ENCODE data around the gene BTN1A1.
"Not testable (repeated sequence)": the region's sequence is repeated elsewhere in the genome, so short reads cannot be mapped to it uniquely, and the experiment has no call there.

Gene BTN1A1

GRCh38 chr6:26511033-26511432 lies 10.9 kb downstream of the BTN1A1 start:
- not testable (repeated sequence) for DNase-seq (ENCODE audit: low read depth)

GRCh38 chr6:26514984-26515383 lies 14.9 kb downstream of the BTN1A1 start:
- no peak for DNase-seq (ENCODE audit: low read depth)

- no peak for DNase-seq (ENCODE audit: low read depth)
These were observed 16.7 kb downstream of the BTN1A1 start for GRCh38 chr6:26516481-26517427.

GRCh38 chr6:26519359-26519758 lies 19.3 kb downstream of the BTN1A1 start:
- DNase-seq (ENCODE audit: low read depth) = no peak

- no peak for DNase-seq (ENCODE audit: low read depth)
These were observed 20.2 kb downstream of the BTN1A1 start for GRCh38 chr6:26520237-26520849.

- DNase-seq (ENCODE audit: low read depth) = peak; percentile 77
These were observed 20.9 kb downstream of the BTN1A1 start for GRCh38 chr6:26520850-26521599.

GRCh38 chr6:26521600-26522391 lies 21.7 kb downstream of the BTN1A1 start:
- peak; percentile 50 for DNase-seq (ENCODE audit: low read depth)

GRCh38 chr6:26522486-26523228 lies 22.6 kb downstream of the BTN1A1 start:
- DNase-seq (ENCODE audit: low read depth) = not testable (repeated sequence)

GRCh38 chr6:26524314-26524713 lies 24.2 kb downstream of the BTN1A1 start:
- DNase-seq (ENCODE audit: low read depth) = not testable (repeated sequence)

GRCh38 chr6:26524722-26525370 lies 24.7 kb downstream of the BTN1A1 start:
- DNase-seq (ENCODE audit: low read depth) = no peak

- DNase-seq (ENCODE audit: low read depth) = no peak
These were observed 25.7 kb downstream of the BTN1A1 start for GRCh38 chr6:26525838-26526237.

GRCh38 chr6:26526928-26527327 lies 26.8 kb downstream of the BTN1A1 start:
- DNase-seq (ENCODE audit: low read depth) = no peak

GRCh38 chr6:26530203-26530602 lies 30.1 kb downstream of the BTN1A1 start:
- DNase-seq (ENCODE audit: low read depth) = no peak

- no peak for DNase-seq (ENCODE audit: low read depth)
These were observed 31.8 kb downstream of the BTN1A1 start for GRCh38 chr6:26531897-26532296.

- peak; percentile 92 for DNase-seq (ENCODE audit: low read depth)
These were observed 32.8 kb downstream of the BTN1A1 start for GRCh38 chr6:26532699-26533531.

GRCh38 chr6:26533532-26533931 lies 33.4 kb downstream of the BTN1A1 start:
- DNase-seq (ENCODE audit: low read depth) = no peak

GRCh38 chr6:26534681-26535465 lies 34.8 kb downstream of the BTN1A1 start:
- no peak for DNase-seq (ENCODE audit: low read depth)

GRCh38 chr6:26536571-26537159 lies 36.6 kb downstream of the BTN1A1 start:
- no peak for DNase-seq (ENCODE audit: low read depth)
